MM.1S (cell line): ENCODE results near the gene BARHL1.
"Not testable (repeated sequence)": the region's sequence is repeated elsewhere in the genome, so short reads cannot be mapped to it uniquely, and the experiment has no call there.

Experiments
- DNase-seq: peaks from one replicate; pipeline ENCODE4 v3.0.0-alpha.2; 2015
- H2AFZ ChIP-seq: fragments of 300-600 bp; sonication (generic); 2 replicates; pipeline ENCODE4 v1.6.0; 2016; ENCODE audit warnings: antibody characterized with exemption, low read length
- H3F3A ChIP-seq: fragments of 300-600 bp; sonication (generic); 2 replicates; pipeline ENCODE4 v1.6.1; 2016; ENCODE audit warnings: mild to moderate bottlenecking, antibody characterized with exemption, low read length, moderate library complexity, mixed read lengths; ENCODE audit not compliant: insufficient read depth
- H3K27ac ChIP-seq: fragments of 300-600 bp; sonication (generic); 2 replicates; pipeline ENCODE4 v1.5.1; 2016; ENCODE audit warnings: mild to moderate bottlenecking, low read length
- H3K27me3 ChIP-seq: fragments of 300-600 bp; sonication (generic); replicated peaks from 2 replicates; pipeline ENCODE4 v1.6.0; 2016; ENCODE audit warnings: low read length; ENCODE audit not compliant: insufficient read depth
- H3K36me3 ChIP-seq: fragments of 300-600 bp; sonication (generic); replicated peaks from 2 replicates; pipeline ENCODE4 v1.6.1; 2016; ENCODE audit warnings: mild to moderate bottlenecking, low read length, mixed read lengths; ENCODE audit not compliant: insufficient read depth
- H3K4me1 ChIP-seq: fragments of 300-600 bp; sonication (generic); 2 replicates; pipeline ENCODE4 v1.6.1; 2016; ENCODE audit warnings: low read length, mixed read lengths
- H3K4me2 ChIP-seq: fragments of 300-600 bp; sonication (generic); 2 replicates; pipeline ENCODE4 v1.6.0; 2016; ENCODE audit warnings: low read depth, low read length
- H3K4me3 ChIP-seq: fragments of 300-600 bp; sonication (generic); 2 replicates; pipeline ENCODE4 v1.5.1; 2016; ENCODE audit warnings: low read length, mixed read lengths
- H3K79me2 ChIP-seq: fragments of 300-600 bp; sonication (generic); 2 replicates; pipeline ENCODE4 v1.6.1; 2016; ENCODE audit warnings: mixed run types, low read length, mixed read lengths
- H3K9ac ChIP-seq: fragments of 300-600 bp; sonication (generic); 2 replicates; pipeline ENCODE4 v1.6.1; 2016; ENCODE audit warnings: low read length, mixed read lengths
- H3K9me2 ChIP-seq: fragments of 300-600 bp; sonication (generic); replicated peaks from 2 replicates; pipeline ENCODE4 v1.6.1; 2016; ENCODE audit warnings: mild to moderate bottlenecking, low read length, mixed read lengths; ENCODE audit not compliant: insufficient read depth
- H3K9me3 ChIP-seq: fragments of 300-600 bp; sonication (generic); replicated peaks from 2 replicates; pipeline ENCODE4 v1.6.1; 2016; ENCODE audit warnings: mild to moderate bottlenecking, low read length, mixed read lengths; ENCODE audit not compliant: insufficient read depth
- H4K20me1 ChIP-seq: fragments of 300-600 bp; sonication (generic); 2 replicates; pipeline ENCODE4 v1.6.1; 2016; ENCODE audit warnings: mild to moderate bottlenecking, low read length, moderate library complexity, mixed read lengths; ENCODE audit not compliant: insufficient read depth
- CTCF ChIP-seq: fragments of 300-600 bp; sonication (generic); IDR thresholded peaks from 2 replicates; pipeline ENCODE4 v1.5.1; 2016; ENCODE audit warnings: antibody characterized with exemption, low read length, mixed read lengths
- EZH2 ChIP-seq: fragments of 300-600 bp; sonication (generic); optimal IDR thresholded peaks from 2 replicates; pipeline ENCODE3; 2017; ENCODE audit warnings: low read depth, mild to moderate bottlenecking, antibody characterized with exemption, low read length, mixed read lengths
- EZH2phosphoT487 ChIP-seq: fragments of 300-600 bp; sonication (generic); IDR thresholded peaks from 2 replicates; pipeline ENCODE4 v1.6.1; 2018; ENCODE audit warnings: antibody characterized with exemption, low read length

BARHL1 gene

GRCh38 chr9:132562306-132562573, 20.2 kb upstream of the BARHL1 start:
- peaks cover 46% of the 10 kb centered on the region for H3K27me3 ChIP-seq
- no peaks in the 10 kb centered on the region for H3K9me3 ChIP-seq
- no peak overlapping the region for H3K9ac ChIP-seq
- no peaks in the 10 kb centered on the region for H3K9me2 ChIP-seq
- H3F3A ChIP-seq: no peaks in the 10 kb centered on the region
- no peak overlapping the region for H3K27ac ChIP-seq
- no peaks in the 10 kb centered on the region for H3K79me2 ChIP-seq
- H2AFZ ChIP-seq: no peak overlapping the region
- H3K36me3 ChIP-seq: no peaks in the 10 kb centered on the region
- no peak for TF ChIP-seq CTCF
- TF ChIP-seq EZH2: no peak
- no peak for TF ChIP-seq EZH2phosphoT487
- no peaks in the 10 kb centered on the region for H3K4me1 ChIP-seq
- no peak overlapping the region for H3K4me3 ChIP-seq
- DNase-seq: no peak
- H3K4me2 ChIP-seq: no peak overlapping the region
- no peaks in the 10 kb centered on the region for H4K20me1 ChIP-seq

GRCh38 chr9:132564526-132564925, 17.9 kb upstream of the BARHL1 start:
- Histone ChIP-seq H3K4me2 (no peak overlapping the region), H3K4me1 (peaks cover 12% of the 10 kb centered on the region), H3K9me2 (no peaks in the 10 kb centered on the region), H3K36me3 (no peaks in the 10 kb centered on the region), H3K79me2 (no peaks in the 10 kb centered on the region), H3K4me3 (no peak overlapping the region), H4K20me1 (no peaks in the 10 kb centered on the region), H2AFZ (no peak overlapping the region), H3K27ac (no peak overlapping the region), H3K9me3 (no peaks in the 10 kb centered on the region), H3K9ac (no peak overlapping the region), H3F3A (no peaks in the 10 kb centered on the region), H3K27me3 (peaks cover 32% of the 10 kb centered on the region)
- TF ChIP-seq EZH2phosphoT487 (no peak), CTCF (no peak), EZH2 (no peak)
- DNase-seq: no peak

- peaks cover 12% of the 10 kb centered on the region for H3K4me1 ChIP-seq
- H3K36me3 ChIP-seq, H3K9me2 ChIP-seq, H3K27me3 ChIP-seq, H3K9ac ChIP-seq, H3F3A ChIP-seq, H3K9me3 ChIP-seq, H4K20me1 ChIP-seq, H3K79me2 ChIP-seq: not testable (repeated sequence)
- peak overlapping the region; percentile 16; the same call in 1 of the 2 replicates for H2AFZ ChIP-seq
- peak; percentile 62 for DNase-seq
- H3K4me2 ChIP-seq: peak overlapping the region; percentile 42; the same call in 1 of the 2 replicates
- H3K4me3 ChIP-seq: peak overlapping the region; percentile 25; the same call in 1 of the 2 replicates
- H3K27ac ChIP-seq: peak overlapping the region; percentile 23; the same call in 1 of the 2 replicates
These were observed 13.6 kb upstream of the BARHL1 start for GRCh38 chr9:132568787-132569186.

GRCh38 chr9:132571806-132572600, 10.4 kb upstream of the BARHL1 start:
- no peak overlapping the region for H2AFZ ChIP-seq
- H3K9ac ChIP-seq: no peak overlapping the region
- peaks cover 12% of the 10 kb centered on the region for H3K4me1 ChIP-seq
- no peaks in the 10 kb centered on the region for H4K20me1 ChIP-seq
- no peak for DNase-seq
- H3K4me3 ChIP-seq: no peak overlapping the region
- TF ChIP-seq EZH2 (no peak), CTCF (no peak)
- no peaks in the 10 kb centered on the region for H3F3A ChIP-seq
- no peaks in the 10 kb centered on the region for H3K9me2 ChIP-seq
- H3K4me2 ChIP-seq: no peak overlapping the region
- H3K79me2 ChIP-seq: no peaks in the 10 kb centered on the region
- no peaks in the 10 kb centered on the region for H3K36me3 ChIP-seq
- H3K27me3 ChIP-seq: peaks cover 8% of the 10 kb centered on the region
- H3K9me3 ChIP-seq: no peaks in the 10 kb centered on the region
- no peak overlapping the region for H3K27ac ChIP-seq
